ENCODE data around the gene PPP1R12B.
"Not testable (repeated sequence)": the region's sequence is repeated elsewhere in the genome, so short reads cannot be mapped to it uniquely, and the experiment has no call there.

Gene PPP1R12B

DNA sequence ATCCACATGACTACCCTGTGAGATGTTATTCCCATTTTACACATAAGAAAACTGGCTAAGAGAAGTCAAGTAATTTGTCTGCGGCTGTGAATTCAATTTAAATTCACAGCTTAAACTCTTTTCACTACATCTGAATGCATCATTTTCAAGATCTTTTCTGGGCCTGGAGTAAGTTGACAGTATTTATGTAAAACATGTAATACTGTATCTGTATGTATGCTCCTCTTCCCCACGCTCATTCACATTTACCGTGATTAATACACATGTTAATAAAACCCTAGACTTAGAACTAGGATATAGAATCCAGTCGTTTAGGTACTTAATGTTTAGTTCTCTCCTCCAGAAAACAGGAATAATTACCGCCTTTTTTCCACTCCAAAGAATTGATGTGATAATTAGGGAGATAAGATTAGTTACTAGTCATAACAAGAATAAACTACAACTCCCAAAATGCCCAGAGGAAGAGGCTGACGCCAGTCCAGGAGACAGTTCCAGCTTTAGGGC lies 442 bp upstream of the PPP1R12B start:
- H3K4me3 ChIP-seq (ENCODE audit: insufficient read depth, low read depth, low read length), result no peak overlapping the region
- no peaks in the 10 kb centered on the region for H3K4me1 ChIP-seq (ENCODE audit: control insufficient read depth, insufficient read depth, low read length)
- H3K36me3 ChIP-seq (ENCODE audit: control insufficient read depth, insufficient read depth, low read length), result no peaks in the 10 kb centered on the region
- 63 to 65% methylated on average over 3 to 5 of the region's 6 CpGs for WGBS, 2 experiments
- H3K9me3 ChIP-seq (ENCODE audit: control insufficient read depth, low read length), result no peaks in the 10 kb centered on the region
- no peaks in the 10 kb centered on the region for H3K27me3 ChIP-seq (ENCODE audit: control insufficient read depth, insufficient read depth, low read length, poor library complexity, severe bottlenecking)
- H3K27ac ChIP-seq (ENCODE audit: insufficient read depth, low read depth, low read length, poor library complexity, severe bottlenecking), result no peak overlapping the region

DNA sequence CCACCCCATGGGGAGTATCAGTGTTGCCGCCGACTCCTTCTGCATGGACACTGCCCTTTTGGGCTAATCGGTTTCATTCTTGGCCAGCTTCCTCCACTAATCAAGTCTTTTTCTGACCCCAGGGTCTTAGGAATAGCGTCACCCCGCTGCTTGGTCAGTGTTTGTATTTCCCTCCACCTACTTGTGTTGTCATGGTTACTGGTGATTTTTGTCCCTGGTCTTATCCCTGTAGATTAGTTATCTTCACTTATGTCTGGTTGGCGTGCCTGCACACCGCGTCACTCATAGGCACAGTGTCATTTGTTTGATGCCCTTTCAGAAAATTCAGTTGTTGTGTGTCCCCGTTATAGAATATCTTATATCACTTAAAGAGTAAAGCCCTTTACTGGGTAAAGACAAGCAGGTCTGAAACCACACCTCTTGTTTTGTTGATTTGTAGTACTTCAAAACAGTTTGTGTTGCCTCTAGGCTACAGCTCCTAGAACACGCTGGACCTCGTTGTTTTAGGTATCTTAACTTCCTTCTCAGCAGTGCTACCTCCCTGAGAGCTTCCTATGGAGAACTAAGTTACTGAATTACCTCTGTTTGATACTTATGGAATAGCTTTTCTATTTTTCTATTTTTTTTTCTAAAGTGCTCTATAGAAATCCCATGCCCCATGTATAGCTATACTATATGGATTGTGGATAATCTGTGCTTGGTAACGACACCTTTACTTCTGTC lies 868 bp downstream of the PPP1R12B start:
- WGBS, 2 experiments, result 13 to 16% methylated on average over 11 to 12 of the region's 12 CpGs
- H3K36me3 ChIP-seq (ENCODE audit: control insufficient read depth, insufficient read depth, low read length), result no peaks in the 10 kb centered on the region
- H3K4me3 ChIP-seq (ENCODE audit: insufficient read depth, low read depth, low read length), result peak overlapping the region; percentile 56
- H3K27me3 ChIP-seq (ENCODE audit: control insufficient read depth, insufficient read depth, low read length, poor library complexity, severe bottlenecking), result no peaks in the 10 kb centered on the region
- no peaks in the 10 kb centered on the region for H3K9me3 ChIP-seq (ENCODE audit: control insufficient read depth, low read length)
- no peaks in the 10 kb centered on the region for H3K4me1 ChIP-seq (ENCODE audit: control insufficient read depth, insufficient read depth, low read length)
- H3K27ac ChIP-seq (ENCODE audit: insufficient read depth, low read depth, low read length, poor library complexity, severe bottlenecking), result peak overlapping the region; percentile 50

GRCh38 chr1:202351725-202352124 lies 3.2 kb downstream of the PPP1R12B start:
- Histone ChIP-seq H3K4me1 (ENCODE audit: control insufficient read depth, insufficient read depth, low read length) (no peaks in the 10 kb centered on the region), H3K27ac (ENCODE audit: insufficient read depth, low read depth, low read length, poor library complexity, severe bottlenecking) (no peak overlapping the region), H3K36me3 (ENCODE audit: control insufficient read depth, insufficient read depth, low read length) (no peaks in the 10 kb centered on the region), H3K9me3 (ENCODE audit: control insufficient read depth, low read length) (no peaks in the 10 kb centered on the region), H3K4me3 (ENCODE audit: insufficient read depth, low read depth, low read length) (no peak overlapping the region), H3K27me3 (ENCODE audit: control insufficient read depth, insufficient read depth, low read length, poor library complexity, severe bottlenecking) (no peaks in the 10 kb centered on the region)
- WGBS, 2 experiments, result 82 to 84% methylated on average over 2 of the region's 2 CpGs

GRCh38 chr1:202352583-202353197 lies 4.2 kb downstream of the PPP1R12B start:
- H3K4me1 ChIP-seq (ENCODE audit: control insufficient read depth, insufficient read depth, low read length); H3K9me3 ChIP-seq (ENCODE audit: control insufficient read depth, low read length); H3K4me3 ChIP-seq (ENCODE audit: insufficient read depth, low read depth, low read length); H3K27me3 ChIP-seq (ENCODE audit: control insufficient read depth, insufficient read depth, low read length, poor library complexity, severe bottlenecking); H3K27ac ChIP-seq (ENCODE audit: insufficient read depth, low read depth, low read length, poor library complexity, severe bottlenecking); H3K36me3 ChIP-seq (ENCODE audit: control insufficient read depth, insufficient read depth, low read length): not testable (repeated sequence)
- 92 to 94% methylated on average over 11 of the region's 11 CpGs for WGBS, 2 experiments

DNA sequence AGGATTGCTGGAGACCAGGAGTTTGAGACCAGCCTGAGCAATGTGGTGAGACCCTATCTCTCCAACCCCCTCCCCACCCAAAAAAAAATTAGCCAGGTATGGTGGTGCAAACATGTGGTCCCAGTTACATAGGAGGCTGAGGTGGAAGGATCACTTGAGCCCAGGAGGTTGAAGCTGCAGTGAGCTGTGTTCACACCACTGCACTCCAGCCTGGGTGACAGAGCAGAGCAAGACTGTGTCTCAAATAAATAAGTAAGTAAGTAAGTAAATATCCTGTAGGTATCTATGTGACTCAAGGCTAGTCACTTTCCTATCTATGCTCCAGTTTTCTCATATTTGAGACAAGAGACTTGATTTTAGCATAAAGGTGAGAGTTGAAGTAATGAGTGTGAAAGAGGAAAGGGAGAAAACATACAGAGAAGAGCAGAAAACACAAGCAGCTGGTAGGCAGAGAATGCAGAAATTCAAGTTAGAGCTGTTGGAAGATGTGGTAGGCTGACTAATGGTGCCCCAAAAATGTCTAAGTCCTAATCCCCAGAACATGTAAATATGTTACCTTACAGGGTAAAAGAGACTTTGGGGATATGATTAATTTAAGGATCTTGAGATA lies 7.5 kb downstream of the PPP1R12B start:
- Histone ChIP-seq H3K27ac (ENCODE audit: insufficient read depth, low read depth, low read length, poor library complexity, severe bottlenecking) (no peak overlapping the region), H3K4me3 (ENCODE audit: insufficient read depth, low read depth, low read length) (no peak overlapping the region), H3K27me3 (ENCODE audit: control insufficient read depth, insufficient read depth, low read length, poor library complexity, severe bottlenecking) (no peaks in the 10 kb centered on the region), H3K4me1 (ENCODE audit: control insufficient read depth, insufficient read depth, low read length) (no peaks in the 10 kb centered on the region), H3K9me3 (ENCODE audit: control insufficient read depth, low read length) (no peaks in the 10 kb centered on the region), H3K36me3 (ENCODE audit: control insufficient read depth, insufficient read depth, low read length) (no peaks in the 10 kb centered on the region)

- H3K27me3 ChIP-seq (ENCODE audit: control insufficient read depth, insufficient read depth, low read length, poor library complexity, severe bottlenecking), result no peaks in the 10 kb centered on the region
- no peaks in the 10 kb centered on the region for H3K36me3 ChIP-seq (ENCODE audit: control insufficient read depth, insufficient read depth, low read length)
- H3K9me3 ChIP-seq (ENCODE audit: control insufficient read depth, low read length), result no peaks in the 10 kb centered on the region
- no peak overlapping the region for H3K4me3 ChIP-seq (ENCODE audit: insufficient read depth, low read depth, low read length)
- no peak overlapping the region for H3K27ac ChIP-seq (ENCODE audit: insufficient read depth, low read depth, low read length, poor library complexity, severe bottlenecking)
- no peaks in the 10 kb centered on the region for H3K4me1 ChIP-seq (ENCODE audit: control insufficient read depth, insufficient read depth, low read length)
Observed at GRCh38 chr1:202357506-202357905, 9.0 kb downstream of the PPP1R12B start.

DNA sequence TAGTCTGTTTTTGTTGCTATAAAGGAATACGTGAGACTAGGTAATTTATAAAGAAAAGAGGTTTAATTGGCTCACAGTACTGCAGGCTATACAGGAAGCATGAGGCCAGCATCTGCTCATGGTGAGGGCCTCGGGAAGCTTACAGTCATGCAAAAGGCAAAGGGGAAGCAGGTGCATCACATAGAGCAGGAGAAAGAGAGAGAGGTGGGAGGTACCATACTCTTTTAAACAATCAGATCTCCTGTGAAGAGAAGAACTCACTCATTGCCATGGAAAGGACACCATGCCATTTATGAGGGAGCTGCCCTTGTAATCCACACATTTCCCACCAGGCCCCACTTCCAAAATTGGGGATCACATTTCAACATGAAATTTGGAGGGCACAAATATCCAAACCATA lies 12.7 kb downstream of the PPP1R12B start:
- 83 to 91% methylated on average over 2 of the region's 2 CpGs for WGBS, 2 experiments
- Histone ChIP-seq H3K27ac (ENCODE audit: insufficient read depth, low read depth, low read length, poor library complexity, severe bottlenecking) (no peak overlapping the region), H3K36me3 (ENCODE audit: control insufficient read depth, insufficient read depth, low read length) (no peaks in the 10 kb centered on the region), H3K27me3 (ENCODE audit: control insufficient read depth, insufficient read depth, low read length, poor library complexity, severe bottlenecking) (no peaks in the 10 kb centered on the region), H3K4me1 (ENCODE audit: control insufficient read depth, insufficient read depth, low read length) (no peaks in the 10 kb centered on the region), H3K4me3 (ENCODE audit: insufficient read depth, low read depth, low read length) (no peak overlapping the region), H3K9me3 (ENCODE audit: control insufficient read depth, low read length) (no peaks in the 10 kb centered on the region)

DNA sequence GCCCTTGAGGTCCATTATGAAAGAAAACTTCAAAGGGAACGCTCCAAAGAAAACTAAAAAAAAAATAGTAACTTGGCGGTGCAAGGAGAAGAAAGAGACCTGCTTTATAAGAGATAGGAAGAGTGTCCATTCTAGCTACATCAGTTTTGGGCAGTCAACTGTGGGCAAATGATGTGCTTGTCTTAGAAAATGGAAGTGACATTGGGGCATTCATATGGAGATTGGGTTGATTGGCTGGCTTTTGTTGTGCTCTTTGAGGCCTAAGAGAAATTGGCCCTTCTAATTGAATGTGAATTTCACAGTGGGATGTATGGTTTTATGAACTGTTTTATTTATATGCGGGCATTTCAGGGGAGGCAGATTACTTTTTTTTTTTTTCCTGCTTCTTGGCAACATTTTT lies 13.2 kb downstream of the PPP1R12B start:
- H3K27ac ChIP-seq (ENCODE audit: insufficient read depth, low read depth, low read length, poor library complexity, severe bottlenecking), result no peak overlapping the region
- H3K27me3 ChIP-seq (ENCODE audit: control insufficient read depth, insufficient read depth, low read length, poor library complexity, severe bottlenecking), result no peaks in the 10 kb centered on the region
- no peaks in the 10 kb centered on the region for H3K9me3 ChIP-seq (ENCODE audit: control insufficient read depth, low read length)
- H3K4me3 ChIP-seq (ENCODE audit: insufficient read depth, low read depth, low read length), result no peak overlapping the region
- 48 to 53% methylated on average over 3 of the region's 3 CpGs for WGBS, 2 experiments
- no peaks in the 10 kb centered on the region for H3K36me3 ChIP-seq (ENCODE audit: control insufficient read depth, insufficient read depth, low read length)
- H3K4me1 ChIP-seq (ENCODE audit: control insufficient read depth, insufficient read depth, low read length), result no peaks in the 10 kb centered on the region

DNA sequence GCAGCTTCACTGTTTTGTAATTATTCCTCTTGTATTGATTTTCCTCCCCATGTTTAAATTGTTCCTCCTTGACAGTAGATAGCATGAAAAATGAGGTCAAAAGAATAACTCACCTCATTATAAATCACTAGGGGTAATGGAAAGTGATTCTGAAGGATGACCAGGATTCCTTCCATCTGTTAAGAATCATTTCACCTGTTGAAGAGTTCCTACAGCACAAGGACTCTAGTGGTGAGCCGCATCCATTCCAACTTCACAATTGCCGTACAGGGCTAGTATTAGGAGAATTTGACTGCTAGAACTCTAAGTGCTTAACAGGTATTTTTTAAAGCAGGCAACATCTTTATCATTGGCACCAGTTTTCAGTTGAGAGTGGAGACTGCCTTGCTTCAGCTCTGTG lies 13.7 kb downstream of the PPP1R12B start:
- Histone ChIP-seq H3K27ac (ENCODE audit: insufficient read depth, low read depth, low read length, poor library complexity, severe bottlenecking) (no peak overlapping the region), H3K9me3 (ENCODE audit: control insufficient read depth, low read length) (no peaks in the 10 kb centered on the region), H3K4me1 (ENCODE audit: control insufficient read depth, insufficient read depth, low read length) (no peaks in the 10 kb centered on the region), H3K27me3 (ENCODE audit: control insufficient read depth, insufficient read depth, low read length, poor library complexity, severe bottlenecking) (no peaks in the 10 kb centered on the region), H3K36me3 (ENCODE audit: control insufficient read depth, insufficient read depth, low read length) (no peaks in the 10 kb centered on the region), H3K4me3 (ENCODE audit: insufficient read depth, low read depth, low read length) (no peak overlapping the region)
- 82 to 86% methylated on average over 2 of the region's 2 CpGs for WGBS, 2 experiments

DNA sequence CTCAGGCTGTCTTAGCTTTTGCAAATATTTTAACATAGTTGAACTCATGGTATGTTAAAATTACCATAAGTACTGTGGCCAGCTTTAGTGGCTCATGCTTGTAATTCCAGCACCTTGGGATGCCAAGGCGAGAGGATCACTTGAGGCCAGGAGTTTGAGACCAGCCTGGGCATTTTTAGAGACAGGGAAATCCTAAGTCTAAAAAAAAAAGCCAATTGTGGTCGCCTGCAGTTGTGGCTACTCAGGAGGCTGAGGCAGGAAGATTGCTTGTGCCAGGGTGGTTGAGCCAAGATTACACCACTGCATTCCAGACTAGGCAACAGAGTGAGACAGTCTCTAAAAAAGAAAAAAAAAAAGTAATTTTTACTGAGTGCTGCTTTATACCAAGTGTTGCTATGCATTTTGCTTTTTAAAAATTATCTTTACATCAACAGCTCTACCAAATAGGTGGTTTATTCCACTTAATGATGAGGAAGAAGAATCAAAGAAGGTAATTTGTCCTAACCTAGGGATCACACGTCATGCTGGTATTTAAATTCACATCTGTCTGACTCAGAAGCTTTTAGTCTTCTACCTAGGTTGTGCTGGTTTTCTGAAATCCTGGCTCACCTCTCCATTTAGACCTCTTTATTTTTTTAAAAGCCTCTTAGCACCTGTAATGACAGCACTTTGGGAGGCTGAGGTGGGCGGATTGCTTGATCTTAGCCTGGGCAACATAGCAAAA lies 16.8 kb downstream of the PPP1R12B start:
- no peak overlapping the region for H3K27ac ChIP-seq (ENCODE audit: insufficient read depth, low read depth, low read length, poor library complexity, severe bottlenecking)
- H3K4me1 ChIP-seq (ENCODE audit: control insufficient read depth, insufficient read depth, low read length), result no peaks in the 10 kb centered on the region
- H3K36me3 ChIP-seq (ENCODE audit: control insufficient read depth, insufficient read depth, low read length), result no peaks in the 10 kb centered on the region
- no peaks in the 10 kb centered on the region for H3K27me3 ChIP-seq (ENCODE audit: control insufficient read depth, insufficient read depth, low read length, poor library complexity, severe bottlenecking)
- no peak overlapping the region for H3K4me3 ChIP-seq (ENCODE audit: insufficient read depth, low read depth, low read length)
- no peaks in the 10 kb centered on the region for H3K9me3 ChIP-seq (ENCODE audit: control insufficient read depth, low read length)
- 79 to 80% methylated on average over 4 of the region's 4 CpGs for WGBS, 2 experiments

All from ectodermal cell (in vitro differentiated cells).